NCI-H146 treated with DMSO at 0.1 percent for 48 hours (cell line): ENCODE data around the gene CLBA1.

ENCODE experiments used
- DNase-seq: peaks from one replicate; lab custom pipeline; 2025; ENCODE audit not compliant: unreplicated experiment; lab: John Stamatoyannopoulos, UW

Gene CLBA1

GRCh38 chr14:105043641-105044040 is 58.1 kb downstream of the CLBA1 start:
- DNase-seq = no peak
